OCI-LY1 (cell line): ENCODE data around the gene CYP2C19.

Experiments
- CTCF ChIP-seq: fragments of 200-600 bp; sonication (generic), shearing (Covaris generic); IDR thresholded peaks from 2 replicates; pipeline ENCODE4 v1.5.1; 2017; ENCODE audit warnings: mild to moderate bottlenecking, antibody characterized with exemption, low read length, moderate library complexity, mixed read lengths
- EZH2 ChIP-seq: fragments of 200-600 bp; sonication (generic), shearing (Covaris generic); IDR thresholded peaks from 2 replicates; pipeline ENCODE4 v1.8.0; 2017; ENCODE audit warnings: borderline replicate concordance, mixed run types, mild to moderate bottlenecking, antibody characterized with exemption, low read length, moderate library complexity, mixed read lengths

- TF ChIP-seq CTCF, result no peak
- TF ChIP-seq EZH2, result no peak
Observed at GRCh38 chr10:94738588-94738987, 23.9 kb upstream of the CYP2C19 start.
